ENCODE data around the gene VDAC1. TPM values are rescaled to one million over a fixed set of nuclear protein-coding genes. Genes with fewer than 3 reads are reported as not detected.
"Not testable (repeated sequence)": the region's sequence is repeated elsewhere in the genome, so short reads cannot be mapped to it uniquely, and the experiment has no call there.

VDAC1 gene
- total RNA-seq, 1 experiment from 2014 or later: 303 TPM

- no peaks in the 10 kb centered on the region for H3K9me2 ChIP-seq (replicated peaks; ENCODE audit: insufficient read depth, low read length)
- H3K9me3 ChIP-seq (ENCODE audit: low read length): no peaks in the 10 kb centered on the region
- H2AFZ ChIP-seq (ENCODE audit: low read length): no peak overlapping the region
- peaks cover 27% of the 10 kb centered on the region for H3K4me1 ChIP-seq (ENCODE audit: low read length)
- H3K27me3 ChIP-seq (ENCODE audit: low read length): no peaks in the 10 kb centered on the region
- H3K79me2 ChIP-seq (ENCODE audit: low read length): no peaks in the 10 kb centered on the region
- no peak overlapping the region for H3K4me3 ChIP-seq (ENCODE audit: low read length)
- no peak overlapping the region for H3K27ac ChIP-seq (ENCODE audit: low read length)
- no peak overlapping the region for H3K4me2 ChIP-seq (ENCODE audit: low read depth, low read length, poor library complexity, severe bottlenecking)
- H3K36me3 ChIP-seq (ENCODE audit: insufficient read depth, low read length): no peaks in the 10 kb centered on the region
- DNase-seq: no peak
- no peaks in the 10 kb centered on the region for H4K20me1 ChIP-seq (ENCODE audit: insufficient read depth, low read depth, low read length)
- H3K9ac ChIP-seq (ENCODE audit: low read length): no peak overlapping the region
Observed at GRCh38 chr5:133943475-133943817, 61.3 kb downstream of the VDAC1 start.

- Histone ChIP-seq H3K27ac (ENCODE audit: low read length) (no peak overlapping the region), H3K36me3 (ENCODE audit: insufficient read depth, low read length) (no peaks in the 10 kb centered on the region)
Observed at GRCh38 chr5:133942614-133943474, 61.9 kb downstream of the VDAC1 start.

GRCh38 chr5:133941456-133942196, 63.1 kb downstream of the VDAC1 start:
- no peak overlapping the region for H3K9ac ChIP-seq (ENCODE audit: low read length)
- H3K27ac ChIP-seq (ENCODE audit: low read length): no peak overlapping the region
- H3K4me1 ChIP-seq (ENCODE audit: low read length): peaks cover 45% of the 10 kb centered on the region
- H3K4me3 ChIP-seq (ENCODE audit: low read length): no peak overlapping the region
- H3K9me2 ChIP-seq (replicated peaks; ENCODE audit: insufficient read depth, low read length): no peaks in the 10 kb centered on the region
- H2AFZ ChIP-seq (ENCODE audit: low read length): no peak overlapping the region
- H3K36me3 ChIP-seq (ENCODE audit: insufficient read depth, low read length): no peaks in the 10 kb centered on the region
- H3K9me3 ChIP-seq (ENCODE audit: low read length): no peaks in the 10 kb centered on the region
- no peaks in the 10 kb centered on the region for H3K79me2 ChIP-seq (ENCODE audit: low read length)
- H4K20me1 ChIP-seq (ENCODE audit: insufficient read depth, low read depth, low read length): no peaks in the 10 kb centered on the region
- H3K4me2 ChIP-seq (ENCODE audit: low read depth, low read length, poor library complexity, severe bottlenecking): no peak overlapping the region
- H3K27me3 ChIP-seq (ENCODE audit: low read length): no peaks in the 10 kb centered on the region
- no peak for DNase-seq

More at GRCh38 chr5:133942614-133943474, 61.9 kb downstream of the VDAC1 start:
- Histone ChIP-seq H3K4me1 (ENCODE audit: low read length) (peaks cover 33% of the 10 kb centered on the region), H3K4me2 (ENCODE audit: low read depth, low read length, poor library complexity, severe bottlenecking) (no peak overlapping the region), H3K27me3 (ENCODE audit: low read length) (no peaks in the 10 kb centered on the region), H4K20me1 (ENCODE audit: insufficient read depth, low read depth, low read length) (no peaks in the 10 kb centered on the region), H3K9me2 (replicated peaks; ENCODE audit: insufficient read depth, low read length) (no peaks in the 10 kb centered on the region), H3K79me2 (ENCODE audit: low read length) (no peaks in the 10 kb centered on the region), H3K9ac (ENCODE audit: low read length) (no peak overlapping the region), H3K4me3 (ENCODE audit: low read length) (no peak overlapping the region), H3K9me3 (ENCODE audit: low read length) (no peaks in the 10 kb centered on the region), H2AFZ (ENCODE audit: low read length) (no peak overlapping the region)
- DNase-seq: no peak

- H3K9me2 ChIP-seq (replicated peaks; ENCODE audit: insufficient read depth, low read length): no peaks in the 10 kb centered on the region
- no peak overlapping the region for H3K4me3 ChIP-seq (ENCODE audit: low read length)
- no peaks in the 10 kb centered on the region for H3K79me2 ChIP-seq (ENCODE audit: low read length)
- H2AFZ ChIP-seq (ENCODE audit: low read length): no peak overlapping the region
- no peaks in the 10 kb centered on the region for H3K27me3 ChIP-seq (ENCODE audit: low read length)
- no peak overlapping the region for H3K27ac ChIP-seq (ENCODE audit: low read length)
- H3K9ac ChIP-seq (ENCODE audit: low read length): no peak overlapping the region
- no peak overlapping the region for H3K4me2 ChIP-seq (ENCODE audit: low read depth, low read length, poor library complexity, severe bottlenecking)
- H4K20me1 ChIP-seq (ENCODE audit: insufficient read depth, low read depth, low read length): no peaks in the 10 kb centered on the region
- no peak for DNase-seq
- H3K9me3 ChIP-seq (ENCODE audit: low read length): no peaks in the 10 kb centered on the region
- H3K36me3 ChIP-seq (ENCODE audit: insufficient read depth, low read length): no peaks in the 10 kb centered on the region
- H3K4me1 ChIP-seq (ENCODE audit: low read length): peaks cover 58% of the 10 kb centered on the region
Observed at GRCh38 chr5:133939668-133940067, 65.1 kb downstream of the VDAC1 start.

GRCh38 chr5:133938929-133939328, 65.8 kb downstream of the VDAC1 start:
- Histone ChIP-seq H3K9ac (ENCODE audit: low read length) (peak overlapping the region; percentile 25), H3K79me2 (ENCODE audit: low read length) (no peaks in the 10 kb centered on the region), H2AFZ (ENCODE audit: low read length) (peak overlapping the region; percentile 61; the same call in 1 of the 2 replicates), H3K36me3 (ENCODE audit: insufficient read depth, low read length) (no peaks in the 10 kb centered on the region), H4K20me1 (ENCODE audit: insufficient read depth, low read depth, low read length) (no peaks in the 10 kb centered on the region), H3K4me1 (ENCODE audit: low read length) (peaks cover 65% of the 10 kb centered on the region), H3K4me3 (ENCODE audit: low read length) (no peak overlapping the region), H3K27me3 (ENCODE audit: low read length) (no peaks in the 10 kb centered on the region), H3K9me2 (replicated peaks; ENCODE audit: insufficient read depth, low read length) (no peaks in the 10 kb centered on the region), H3K27ac (ENCODE audit: low read length) (peak overlapping the region; percentile 95), H3K9me3 (ENCODE audit: low read length) (no peaks in the 10 kb centered on the region), H3K4me2 (ENCODE audit: low read depth, low read length, poor library complexity, severe bottlenecking) (peak overlapping the region; percentile 43)
- DNase-seq: no peak

GRCh38 chr5:133938039-133938821, 66.5 kb downstream of the VDAC1 start:
- peak overlapping the region; percentile 25 for H3K9ac ChIP-seq (ENCODE audit: low read length)
- H3K9me3 ChIP-seq (ENCODE audit: low read length): no peaks in the 10 kb centered on the region
- H3K4me1 ChIP-seq (ENCODE audit: low read length): peaks cover 71% of the 10 kb centered on the region
- peak; percentile 83 for DNase-seq
- peak overlapping the region; percentile 43 for H3K4me2 ChIP-seq (ENCODE audit: low read depth, low read length, poor library complexity, severe bottlenecking)
- H3K9me2 ChIP-seq (replicated peaks; ENCODE audit: insufficient read depth, low read length): no peaks in the 10 kb centered on the region
- no peaks in the 10 kb centered on the region for H3K36me3 ChIP-seq (ENCODE audit: insufficient read depth, low read length)
- H3K27me3 ChIP-seq (ENCODE audit: low read length): no peaks in the 10 kb centered on the region
- H4K20me1 ChIP-seq (ENCODE audit: insufficient read depth, low read depth, low read length): no peaks in the 10 kb centered on the region
- H3K4me3 ChIP-seq (ENCODE audit: low read length): no peak overlapping the region
- no peaks in the 10 kb centered on the region for H3K79me2 ChIP-seq (ENCODE audit: low read length)
- peak overlapping the region; percentile 61; the same call in 1 of the 2 replicates for H2AFZ ChIP-seq (ENCODE audit: low read length)
- H3K27ac ChIP-seq (ENCODE audit: low read length): peak overlapping the region; percentile 95

DNA sequence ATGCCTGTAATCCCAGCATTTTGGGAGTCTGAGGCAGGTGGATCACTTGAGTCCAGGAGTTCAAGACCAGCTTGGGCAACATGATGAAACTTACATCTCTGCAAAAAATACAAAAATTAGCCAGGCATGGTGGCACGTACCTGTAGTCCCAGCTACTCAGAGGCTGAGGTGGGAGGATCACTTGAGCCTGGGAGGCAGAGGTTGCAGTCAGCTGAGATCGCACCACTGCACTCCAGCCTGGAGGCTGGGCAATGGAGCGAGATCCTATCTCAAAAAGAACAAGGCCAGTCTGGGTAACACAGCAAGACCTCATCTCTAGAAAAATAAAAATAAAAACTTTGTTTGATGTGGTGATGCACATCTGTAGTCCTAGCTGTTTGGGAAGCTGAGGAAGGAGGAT, 67.1 kb downstream of the VDAC1 start:
- Histone ChIP-seq H2AFZ (ENCODE audit: low read length) (peak overlapping the region; percentile 20; the same call in 1 of the 2 replicates), H3K27ac (ENCODE audit: low read length) (peak overlapping the region; percentile 95), H3K4me1 (ENCODE audit: low read length) (peaks cover 71% of the 10 kb centered on the region), H3K4me2 (ENCODE audit: low read depth, low read length, poor library complexity, severe bottlenecking) (peak overlapping the region; percentile 43)
- H3K9ac ChIP-seq (ENCODE audit: low read length); H3K27me3 ChIP-seq (ENCODE audit: low read length); DNase-seq; H3K9me3 ChIP-seq (ENCODE audit: low read length); H4K20me1 ChIP-seq (ENCODE audit: insufficient read depth, low read depth, low read length); H3K9me2 ChIP-seq (replicated peaks; ENCODE audit: insufficient read depth, low read length); H3K36me3 ChIP-seq (ENCODE audit: insufficient read depth, low read length); H3K4me3 ChIP-seq (ENCODE audit: low read length); H3K79me2 ChIP-seq (ENCODE audit: low read length): not testable (repeated sequence)

GRCh38 chr5:133936651-133937015, 68.1 kb downstream of the VDAC1 start:
- H3K27ac ChIP-seq (ENCODE audit: low read length): peak overlapping the region; percentile 95
- H3K4me2 ChIP-seq (ENCODE audit: low read depth, low read length, poor library complexity, severe bottlenecking): no peak overlapping the region
- H3K79me2 ChIP-seq (ENCODE audit: low read length): no peaks in the 10 kb centered on the region
- H3K9me3 ChIP-seq (ENCODE audit: low read length): no peaks in the 10 kb centered on the region
- no peak overlapping the region for H2AFZ ChIP-seq (ENCODE audit: low read length)
- H3K36me3 ChIP-seq (ENCODE audit: insufficient read depth, low read length): no peaks in the 10 kb centered on the region
- H3K9ac ChIP-seq (ENCODE audit: low read length): no peak overlapping the region
- no peaks in the 10 kb centered on the region for H3K27me3 ChIP-seq (ENCODE audit: low read length)
- H3K9me2 ChIP-seq (replicated peaks; ENCODE audit: insufficient read depth, low read length): no peaks in the 10 kb centered on the region
- DNase-seq: no peak
- no peaks in the 10 kb centered on the region for H4K20me1 ChIP-seq (ENCODE audit: insufficient read depth, low read depth, low read length)
- H3K4me3 ChIP-seq (ENCODE audit: low read length): no peak overlapping the region
- peaks cover 75% of the 10 kb centered on the region for H3K4me1 ChIP-seq (ENCODE audit: low read length)

Measured in Karpas-422 (cell line).